Liver (tissue), 3 donors: ENCODE results near the gene SCLY.

ENCODE experiments used
- EGR1 ChIP-seq, 2 donors: IDR thresholded peaks; 2 replicates each; pipeline ENCODE4 v1.6.1; 2016 to 2018; ENCODE audit warnings: antibody characterized with exemption in 2 of 2, low read depth in 2 of 2
- FOXA1 ChIP-seq: IDR thresholded peaks from 2 replicates; pipeline ENCODE4 v1.6.1; 2016; ENCODE audit warnings: antibody characterized with exemption
- GABPA ChIP-seq, 2 donors: IDR thresholded peaks in 1 of 2; conservative IDR thresholded peaks in 1 of 2; 2 replicates each; pipeline ENCODE4 v1.6.1; 2016; ENCODE audit warnings: antibody characterized with exemption in 2 of 2, mild to moderate bottlenecking in 1 of 2, moderate library complexity in 1 of 2
- HNF4G ChIP-seq: IDR thresholded peaks from 2 replicates; pipeline ENCODE4 v1.6.1; 2016; ENCODE audit warnings: antibody characterized with exemption
- JUND ChIP-seq, 2 donors: IDR thresholded peaks; 2 replicates each; pipeline ENCODE4 v1.6.1; 2016; ENCODE audit warnings: antibody characterized with exemption in 2 of 2
- RAD21 ChIP-seq, 2 donors: IDR thresholded peaks; 2 replicates each; pipeline ENCODE4 v1.6.1; 2016; ENCODE audit warnings: antibody characterized with exemption in 2 of 2, mild to moderate bottlenecking in 2 of 2
- SP1 ChIP-seq: IDR thresholded peaks from 2 replicates; pipeline ENCODE4 v1.6.1; 2018; ENCODE audit warnings: antibody characterized with exemption, mild to moderate bottlenecking
- YY1 ChIP-seq: IDR thresholded peaks from 2 replicates; pipeline ENCODE4 v1.6.1; 2016; ENCODE audit warnings: antibody characterized with exemption, mild to moderate bottlenecking
- TF ChIP-seq, protein P1 (sequence below): fragments of 150-350 bp; IDR thresholded peaks from 2 replicates; pipeline ENCODE4 v1.5.1; 2017; ENCODE audit warnings: improper control_type of control experiment, low read depth, low read length; ENCODE audit not compliant: missing input control
- TF ChIP-seq, protein P2 (sequence below): IDR thresholded peaks from 2 replicates; pipeline ENCODE4 v1.6.1; 2016; ENCODE audit warnings: antibody characterized with exemption
- TF ChIP-seq, protein P3 (sequence below): IDR thresholded peaks from 2 replicates; pipeline ENCODE4 v1.6.1; 2016; ENCODE audit warnings: antibody characterized with exemption, mild to moderate bottlenecking
- TF ChIP-seq, protein P4 (sequence below): IDR thresholded peaks from 2 replicates; pipeline ENCODE4 v1.6.1; 2016; ENCODE audit warnings: antibody characterized with exemption
- TF ChIP-seq, protein P5 (sequence below): IDR thresholded peaks from 2 replicates; pipeline ENCODE4 v1.6.1; 2016; ENCODE audit warnings: antibody characterized with exemption
- donor health status: healthy.
- donor health status: healthy.

DNA sequence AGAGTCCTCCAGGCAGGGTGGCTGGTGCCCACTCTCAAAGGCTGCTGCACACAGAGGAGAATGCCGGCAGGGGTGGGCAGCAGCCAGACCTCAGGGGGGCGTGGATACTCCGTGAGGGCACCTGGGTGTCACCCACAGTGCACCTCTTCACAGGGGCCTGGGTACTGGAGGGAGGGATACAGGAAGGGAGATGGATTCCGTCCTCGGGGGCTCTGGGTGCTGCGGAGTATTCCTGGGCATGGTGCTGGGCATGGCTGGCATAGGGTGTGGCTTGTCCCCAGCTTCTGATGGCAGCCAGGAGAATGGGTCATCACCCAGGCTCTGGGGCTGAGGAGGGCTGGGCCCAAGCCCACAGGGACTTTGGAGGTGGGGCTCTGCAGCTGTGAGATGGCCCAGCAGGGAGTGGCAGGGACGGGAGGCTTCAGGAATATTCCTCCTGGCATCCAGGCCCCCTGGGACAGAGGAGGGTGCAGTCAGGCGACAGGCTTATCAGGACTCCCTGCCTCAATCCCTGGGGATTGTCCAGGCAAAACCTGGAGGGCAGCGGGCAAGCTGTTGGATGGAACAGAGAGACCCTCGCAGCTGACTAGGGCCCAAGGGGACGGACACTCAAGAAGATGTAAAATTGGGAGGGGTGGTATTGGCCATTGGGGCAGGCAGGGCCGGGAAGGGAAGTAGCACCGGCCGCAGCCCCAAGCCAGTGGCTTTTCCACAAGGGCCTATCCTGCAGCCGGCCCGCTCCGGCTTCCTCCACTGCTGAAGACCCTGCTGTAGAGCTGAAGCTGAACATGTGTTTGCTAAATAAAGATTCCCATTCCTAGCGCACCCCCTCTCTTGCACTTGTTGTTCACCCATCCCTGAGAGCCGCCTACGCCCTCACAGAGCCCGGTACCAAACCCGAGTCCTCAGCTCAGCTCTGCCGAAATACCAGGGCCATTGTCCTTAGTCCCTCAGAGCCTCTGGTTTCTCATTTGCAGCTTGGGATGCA is 72.0 kb downstream of the SCLY start:
- TF ChIP-seq, protein P1, sequence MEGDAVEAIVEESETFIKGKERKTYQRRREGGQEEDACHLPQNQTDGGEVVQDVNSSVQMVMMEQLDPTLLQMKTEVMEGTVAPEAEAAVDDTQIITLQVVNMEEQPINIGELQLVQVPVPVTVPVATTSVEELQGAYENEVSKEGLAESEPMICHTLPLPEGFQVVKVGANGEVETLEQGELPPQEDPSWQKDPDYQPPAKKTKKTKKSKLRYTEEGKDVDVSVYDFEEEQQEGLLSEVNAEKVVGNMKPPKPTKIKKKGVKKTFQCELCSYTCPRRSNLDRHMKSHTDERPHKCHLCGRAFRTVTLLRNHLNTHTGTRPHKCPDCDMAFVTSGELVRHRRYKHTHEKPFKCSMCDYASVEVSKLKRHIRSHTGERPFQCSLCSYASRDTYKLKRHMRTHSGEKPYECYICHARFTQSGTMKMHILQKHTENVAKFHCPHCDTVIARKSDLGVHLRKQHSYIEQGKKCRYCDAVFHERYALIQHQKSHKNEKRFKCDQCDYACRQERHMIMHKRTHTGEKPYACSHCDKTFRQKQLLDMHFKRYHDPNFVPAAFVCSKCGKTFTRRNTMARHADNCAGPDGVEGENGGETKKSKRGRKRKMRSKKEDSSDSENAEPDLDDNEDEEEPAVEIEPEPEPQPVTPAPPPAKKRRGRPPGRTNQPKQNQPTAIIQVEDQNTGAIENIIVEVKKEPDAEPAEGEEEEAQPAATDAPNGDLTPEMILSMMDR, result no peak
- TF ChIP-seq JUND (IDR thresholded peaks at IDR 0.05) (no peak), RAD21 (IDR thresholded peaks at IDR 0.05) (no peak), FOXA1 (no peak), GABPA (IDR thresholded peaks at IDR 0.05 in 1 of 2, conservative IDR thresholded peaks at IDR 0.05 in 1 of 2) (no peak), EGR1 (IDR thresholded peaks at IDR 0.05; ENCODE audit: low read depth in 2 of 2) (no peak), SP1 (no peak), HNF4G (no peak), YY1 (no peak)
- TF ChIP-seq, protein P2, sequence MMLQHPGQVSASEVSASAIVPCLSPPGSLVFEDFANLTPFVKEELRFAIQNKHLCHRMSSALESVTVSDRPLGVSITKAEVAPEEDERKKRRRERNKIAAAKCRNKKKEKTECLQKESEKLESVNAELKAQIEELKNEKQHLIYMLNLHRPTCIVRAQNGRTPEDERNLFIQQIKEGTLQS, result no peak
- TF ChIP-seq, protein P3, sequence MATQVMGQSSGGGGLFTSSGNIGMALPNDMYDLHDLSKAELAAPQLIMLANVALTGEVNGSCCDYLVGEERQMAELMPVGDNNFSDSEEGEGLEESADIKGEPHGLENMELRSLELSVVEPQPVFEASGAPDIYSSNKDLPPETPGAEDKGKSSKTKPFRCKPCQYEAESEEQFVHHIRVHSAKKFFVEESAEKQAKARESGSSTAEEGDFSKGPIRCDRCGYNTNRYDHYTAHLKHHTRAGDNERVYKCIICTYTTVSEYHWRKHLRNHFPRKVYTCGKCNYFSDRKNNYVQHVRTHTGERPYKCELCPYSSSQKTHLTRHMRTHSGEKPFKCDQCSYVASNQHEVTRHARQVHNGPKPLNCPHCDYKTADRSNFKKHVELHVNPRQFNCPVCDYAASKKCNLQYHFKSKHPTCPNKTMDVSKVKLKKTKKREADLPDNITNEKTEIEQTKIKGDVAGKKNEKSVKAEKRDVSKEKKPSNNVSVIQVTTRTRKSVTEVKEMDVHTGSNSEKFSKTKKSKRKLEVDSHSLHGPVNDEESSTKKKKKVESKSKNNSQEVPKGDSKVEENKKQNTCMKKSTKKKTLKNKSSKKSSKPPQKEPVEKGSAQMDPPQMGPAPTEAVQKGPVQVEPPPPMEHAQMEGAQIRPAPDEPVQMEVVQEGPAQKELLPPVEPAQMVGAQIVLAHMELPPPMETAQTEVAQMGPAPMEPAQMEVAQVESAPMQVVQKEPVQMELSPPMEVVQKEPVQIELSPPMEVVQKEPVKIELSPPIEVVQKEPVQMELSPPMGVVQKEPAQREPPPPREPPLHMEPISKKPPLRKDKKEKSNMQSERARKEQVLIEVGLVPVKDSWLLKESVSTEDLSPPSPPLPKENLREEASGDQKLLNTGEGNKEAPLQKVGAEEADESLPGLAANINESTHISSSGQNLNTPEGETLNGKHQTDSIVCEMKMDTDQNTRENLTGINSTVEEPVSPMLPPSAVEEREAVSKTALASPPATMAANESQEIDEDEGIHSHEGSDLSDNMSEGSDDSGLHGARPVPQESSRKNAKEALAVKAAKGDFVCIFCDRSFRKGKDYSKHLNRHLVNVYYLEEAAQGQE, result no peak
- TF ChIP-seq, protein P4, sequence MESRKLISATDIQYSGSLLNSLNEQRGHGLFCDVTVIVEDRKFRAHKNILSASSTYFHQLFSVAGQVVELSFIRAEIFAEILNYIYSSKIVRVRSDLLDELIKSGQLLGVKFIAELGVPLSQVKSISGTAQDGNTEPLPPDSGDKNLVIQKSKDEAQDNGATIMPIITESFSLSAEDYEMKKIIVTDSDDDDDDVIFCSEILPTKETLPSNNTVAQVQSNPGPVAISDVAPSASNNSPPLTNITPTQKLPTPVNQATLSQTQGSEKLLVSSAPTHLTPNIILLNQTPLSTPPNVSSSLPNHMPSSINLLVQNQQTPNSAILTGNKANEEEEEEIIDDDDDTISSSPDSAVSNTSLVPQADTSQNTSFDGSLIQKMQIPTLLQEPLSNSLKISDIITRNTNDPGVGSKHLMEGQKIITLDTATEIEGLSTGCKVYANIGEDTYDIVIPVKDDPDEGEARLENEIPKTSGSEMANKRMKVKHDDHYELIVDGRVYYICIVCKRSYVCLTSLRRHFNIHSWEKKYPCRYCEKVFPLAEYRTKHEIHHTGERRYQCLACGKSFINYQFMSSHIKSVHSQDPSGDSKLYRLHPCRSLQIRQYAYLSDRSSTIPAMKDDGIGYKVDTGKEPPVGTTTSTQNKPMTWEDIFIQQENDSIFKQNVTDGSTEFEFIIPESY, result no peak
- TF ChIP-seq, protein P5, sequence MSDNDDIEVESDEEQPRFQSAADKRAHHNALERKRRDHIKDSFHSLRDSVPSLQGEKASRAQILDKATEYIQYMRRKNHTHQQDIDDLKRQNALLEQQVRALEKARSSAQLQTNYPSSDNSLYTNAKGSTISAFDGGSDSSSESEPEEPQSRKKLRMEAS, result no peak
